GM12872 (cell line): Measurements from ENCODE around the gene KHDC3L.

Experiments used
- CTCF ChIP-seq: IDR thresholded peaks from 3 replicates; pipeline ENCODE4 v1.5.1; 2011; ENCODE audit warnings: low read depth, mild to moderate bottlenecking, low read length, moderate library complexity; ENCODE audit not compliant: insufficient read depth

The KHDC3L gene

GRCh38 chr6:73413102-73413501 lies 50.6 kb downstream of the KHDC3L start:
- no peak for TF ChIP-seq CTCF
